ENCODE results near the gene LAMB4.
A peak's percentile ranks its signal among the peaks of the same experiment; 100 is the strongest.

Gene LAMB4, protein sequence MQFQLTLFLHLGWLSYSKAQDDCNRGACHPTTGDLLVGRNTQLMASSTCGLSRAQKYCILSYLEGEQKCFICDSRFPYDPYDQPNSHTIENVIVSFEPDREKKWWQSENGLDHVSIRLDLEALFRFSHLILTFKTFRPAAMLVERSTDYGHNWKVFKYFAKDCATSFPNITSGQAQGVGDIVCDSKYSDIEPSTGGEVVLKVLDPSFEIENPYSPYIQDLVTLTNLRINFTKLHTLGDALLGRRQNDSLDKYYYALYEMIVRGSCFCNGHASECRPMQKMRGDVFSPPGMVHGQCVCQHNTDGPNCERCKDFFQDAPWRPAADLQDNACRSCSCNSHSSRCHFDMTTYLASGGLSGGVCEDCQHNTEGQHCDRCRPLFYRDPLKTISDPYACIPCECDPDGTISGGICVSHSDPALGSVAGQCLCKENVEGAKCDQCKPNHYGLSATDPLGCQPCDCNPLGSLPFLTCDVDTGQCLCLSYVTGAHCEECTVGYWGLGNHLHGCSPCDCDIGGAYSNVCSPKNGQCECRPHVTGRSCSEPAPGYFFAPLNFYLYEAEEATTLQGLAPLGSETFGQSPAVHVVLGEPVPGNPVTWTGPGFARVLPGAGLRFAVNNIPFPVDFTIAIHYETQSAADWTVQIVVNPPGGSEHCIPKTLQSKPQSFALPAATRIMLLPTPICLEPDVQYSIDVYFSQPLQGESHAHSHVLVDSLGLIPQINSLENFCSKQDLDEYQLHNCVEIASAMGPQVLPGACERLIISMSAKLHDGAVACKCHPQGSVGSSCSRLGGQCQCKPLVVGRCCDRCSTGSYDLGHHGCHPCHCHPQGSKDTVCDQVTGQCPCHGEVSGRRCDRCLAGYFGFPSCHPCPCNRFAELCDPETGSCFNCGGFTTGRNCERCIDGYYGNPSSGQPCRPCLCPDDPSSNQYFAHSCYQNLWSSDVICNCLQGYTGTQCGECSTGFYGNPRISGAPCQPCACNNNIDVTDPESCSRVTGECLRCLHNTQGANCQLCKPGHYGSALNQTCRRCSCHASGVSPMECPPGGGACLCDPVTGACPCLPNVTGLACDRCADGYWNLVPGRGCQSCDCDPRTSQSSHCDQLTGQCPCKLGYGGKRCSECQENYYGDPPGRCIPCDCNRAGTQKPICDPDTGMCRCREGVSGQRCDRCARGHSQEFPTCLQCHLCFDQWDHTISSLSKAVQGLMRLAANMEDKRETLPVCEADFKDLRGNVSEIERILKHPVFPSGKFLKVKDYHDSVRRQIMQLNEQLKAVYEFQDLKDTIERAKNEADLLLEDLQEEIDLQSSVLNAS (N-terminal part only)

DNA sequence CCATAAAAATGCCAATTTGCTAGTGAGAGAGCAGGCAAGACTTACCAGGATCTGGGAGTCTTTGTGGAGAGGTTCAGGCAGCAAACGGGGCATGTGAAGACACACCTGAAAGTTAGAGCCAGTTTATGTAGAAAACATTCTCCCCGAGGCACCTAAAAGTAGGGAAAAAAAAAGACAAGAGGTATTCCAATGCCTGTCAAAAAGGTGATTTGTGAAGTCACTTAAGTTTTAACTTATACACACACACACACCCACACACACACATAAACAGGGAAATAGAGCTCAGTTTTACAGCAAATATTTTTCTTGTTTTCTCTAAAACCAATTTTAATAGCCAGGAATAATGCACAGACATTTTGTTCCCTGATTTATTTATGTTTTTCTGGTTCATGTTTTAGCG, at the start of gene LAMB4:
Gene LAMB4 (minus strand): TSS at position 101 of the 400 bp plus-strand sequence. CDS start 7,197 bp downstream, outside the sequence.
- no peak for DNase-seq

- no peak for DNase-seq
These were observed 48.2 kb upstream of the LAMB4 start for GRCh38 chr7:108178398-108178797.

DNA sequence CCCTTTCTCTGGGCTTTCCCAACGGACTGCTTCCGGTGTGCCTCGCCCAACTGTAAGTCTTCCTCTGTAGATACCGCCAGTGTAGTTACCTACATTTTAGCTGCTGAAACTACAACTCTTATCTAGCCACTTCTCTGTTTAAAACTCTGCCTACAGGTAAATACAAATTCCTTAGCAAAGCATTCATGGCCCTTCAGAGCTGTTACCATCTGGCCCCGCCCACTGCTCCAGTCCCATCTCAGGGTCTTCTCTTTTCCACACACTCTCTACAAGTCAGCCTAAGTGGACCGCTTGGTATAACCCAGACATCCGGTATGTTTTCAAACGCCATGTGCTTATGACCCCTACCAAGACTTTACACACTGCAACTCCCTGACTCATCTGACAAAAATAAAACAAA, 41.0 kb upstream of the LAMB4 start:
- DNase-seq, result no peak

DNA sequence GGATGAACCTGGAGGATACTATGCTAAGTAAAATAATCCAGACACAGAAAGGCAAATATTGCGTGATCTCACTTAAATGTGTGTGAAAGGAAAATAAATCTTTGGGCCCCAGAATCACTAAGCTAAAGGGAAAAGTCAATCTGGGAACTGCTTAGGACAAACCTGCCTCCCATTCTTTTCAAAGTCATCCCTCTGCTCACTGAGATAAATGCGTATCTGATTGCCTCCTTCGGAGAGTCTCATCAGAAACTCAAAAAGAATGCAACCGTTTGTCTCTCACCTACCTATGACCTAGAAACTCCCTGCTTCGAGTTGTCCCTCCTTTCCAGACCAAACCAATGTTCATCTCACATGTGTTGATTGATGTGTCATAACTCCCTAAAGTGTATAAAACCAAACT, 40.1 kb upstream of the LAMB4 start:
- no peak for DNase-seq

DNA sequence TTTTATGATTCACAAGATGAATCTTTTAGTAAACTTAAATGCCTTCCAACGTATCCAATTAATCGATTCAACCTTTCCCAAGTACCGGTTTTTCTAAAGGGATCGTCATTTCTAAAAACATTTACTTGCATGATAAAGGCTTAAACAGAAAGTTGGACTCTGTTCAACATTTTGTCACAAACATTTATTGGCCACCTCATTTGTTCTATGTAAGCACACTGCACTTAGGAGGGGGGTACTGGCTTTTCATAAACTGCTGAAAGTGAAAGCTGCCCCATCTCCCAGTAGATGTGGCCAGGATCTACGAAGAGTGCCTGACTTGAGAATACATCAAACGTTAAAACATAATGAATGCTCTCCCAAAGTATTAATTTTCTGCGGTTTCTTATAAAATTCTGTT, 37.3 kb upstream of the LAMB4 start:
- no peak for DNase-seq

DNA sequence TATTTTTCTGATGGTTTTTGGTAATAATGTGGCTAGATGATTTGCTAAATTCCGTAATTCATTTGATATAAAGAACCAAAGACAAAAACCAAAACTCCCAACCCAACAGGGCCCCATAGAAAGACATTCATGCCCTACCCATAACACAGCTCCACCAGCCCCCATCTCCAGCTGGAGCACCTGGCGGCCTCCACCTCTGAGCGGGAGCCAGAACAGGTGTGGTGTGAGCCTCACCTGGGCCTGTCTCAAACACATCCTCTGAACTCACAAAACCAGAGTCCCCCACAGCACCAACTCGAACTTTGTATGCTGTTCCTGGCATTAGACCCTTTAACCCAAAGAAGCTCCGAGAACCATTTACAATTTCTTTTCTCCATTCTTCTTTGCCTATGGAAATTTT, 36.5 kb upstream of the LAMB4 start:
- no peak for DNase-seq

DNA sequence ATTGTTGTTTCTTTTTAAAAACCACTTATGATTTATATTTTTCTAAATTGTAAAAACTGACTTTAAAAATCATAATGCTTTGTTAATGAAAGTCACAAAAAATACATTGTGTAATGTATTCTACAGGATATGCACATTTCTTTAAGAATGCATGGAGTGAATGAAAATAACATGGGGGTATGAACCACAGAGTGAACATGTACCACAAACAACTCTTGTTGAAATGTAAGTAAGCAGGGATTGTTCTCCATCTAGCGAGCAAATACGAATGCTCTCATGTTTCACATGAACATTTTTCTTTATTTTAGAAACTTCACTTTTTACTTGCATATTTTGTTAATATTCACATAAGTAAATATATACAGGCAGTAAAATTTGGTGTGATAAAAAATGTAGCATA, 35.6 kb upstream of the LAMB4 start:
- DNase-seq, result no peak

DNA sequence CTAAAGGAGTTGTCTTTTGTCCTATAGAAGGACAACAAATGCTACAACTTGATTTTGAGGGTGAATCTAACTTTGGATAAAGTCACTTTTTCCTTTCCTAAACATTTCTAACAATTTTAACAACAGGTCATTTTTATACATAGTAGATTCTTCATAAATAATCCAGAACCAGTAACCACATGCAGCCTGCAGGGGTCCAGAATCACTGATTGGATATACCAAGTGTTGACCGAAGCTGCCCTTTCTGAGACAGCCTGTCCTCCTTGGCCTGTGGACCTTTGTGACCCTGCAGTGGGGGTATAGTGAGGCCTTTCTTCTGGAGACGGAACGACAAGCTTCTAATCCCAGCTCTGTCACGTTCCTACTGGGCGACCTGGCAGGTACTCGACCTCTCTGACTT, 34.8 kb upstream of the LAMB4 start:
- no peak for DNase-seq

DNA sequence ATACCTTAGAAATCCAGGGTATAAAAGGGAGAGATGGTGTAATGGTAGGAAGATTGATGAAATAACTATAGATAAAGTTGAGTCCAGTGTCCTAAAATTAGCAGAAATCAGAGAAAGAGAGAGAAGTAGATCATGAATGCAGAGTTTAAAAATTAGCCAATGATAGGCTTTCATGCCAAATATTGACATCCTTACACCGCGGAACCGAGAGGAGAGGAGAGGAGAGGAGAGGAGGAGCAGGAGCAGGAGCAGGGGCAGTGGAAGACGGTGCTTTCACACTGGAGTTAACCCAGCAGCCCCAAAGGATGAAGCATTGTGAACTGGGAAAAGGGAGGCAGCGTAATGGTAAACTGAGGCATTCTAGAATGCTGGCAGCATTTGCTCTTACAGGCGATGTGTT, 34.2 kb upstream of the LAMB4 start:
- DNase-seq, result no peak

- DNase-seq, result no peak
These were observed 28.6 kb upstream of the LAMB4 start for GRCh38 chr7:108158776-108159175.

DNA sequence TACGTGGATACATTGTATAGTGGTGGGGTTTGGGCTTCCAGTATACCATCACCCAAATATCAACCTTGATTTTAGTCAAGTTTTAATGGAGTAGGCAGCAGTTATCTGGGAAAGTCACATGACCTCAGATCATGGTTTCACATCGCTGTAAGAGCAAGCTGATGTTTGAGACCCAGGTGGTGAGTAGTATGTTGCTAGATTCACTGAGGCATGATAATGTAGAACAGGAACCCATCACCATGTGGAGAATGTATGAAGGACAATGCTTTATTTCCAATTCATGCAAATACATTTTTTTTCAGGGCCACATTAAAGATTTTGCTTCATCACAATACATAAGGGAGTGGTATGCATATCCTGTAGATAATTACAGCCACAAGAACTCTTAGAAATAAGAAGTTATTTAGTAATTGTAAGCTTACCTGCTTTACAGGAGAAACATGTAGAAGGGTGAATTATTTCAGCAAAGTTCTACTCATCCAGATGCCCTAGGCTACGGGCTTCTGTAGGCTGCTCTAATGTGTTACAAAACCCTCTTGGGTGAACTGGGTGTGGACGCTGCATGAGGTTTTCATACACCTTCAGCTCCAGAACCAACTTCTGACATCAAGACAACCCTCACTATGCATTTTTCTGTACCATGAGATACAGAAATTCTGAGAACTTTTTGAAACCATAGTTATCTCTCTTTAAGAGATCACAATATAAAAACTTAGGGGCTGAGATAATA, 27.6 kb upstream of the LAMB4 start:
- DNase-seq, result no peak

DNA sequence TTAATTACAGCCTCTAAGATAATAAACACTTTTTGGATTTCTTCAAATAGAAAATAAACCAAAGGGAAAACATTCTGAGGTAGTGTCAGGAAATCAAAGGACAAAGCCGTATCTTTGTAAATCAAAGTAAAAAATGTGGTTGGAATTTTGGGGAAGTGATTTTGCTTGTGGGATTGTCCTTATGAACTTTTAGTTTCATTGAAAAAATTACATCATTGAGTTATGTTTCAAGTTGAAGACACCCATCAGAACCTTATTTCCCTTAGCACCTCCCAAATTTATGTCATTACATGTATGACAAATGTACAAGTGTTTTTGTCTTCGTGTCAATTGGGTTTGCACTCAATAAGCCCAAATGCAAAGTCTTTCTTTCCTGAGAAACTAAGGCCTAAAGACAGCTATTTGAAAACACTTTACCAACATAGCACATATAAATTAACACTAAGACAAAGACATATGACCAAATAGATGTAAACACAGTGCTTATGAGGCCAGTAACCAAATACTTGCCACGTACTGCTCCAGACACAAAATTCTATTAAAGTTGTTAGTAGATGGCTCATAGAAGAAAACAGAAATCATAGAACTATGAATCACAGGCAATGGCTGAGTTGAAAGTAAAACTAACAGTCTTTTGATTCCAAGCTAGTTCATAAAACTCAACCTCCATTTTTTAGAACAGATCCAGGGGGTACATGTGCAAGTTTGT, 26.9 kb upstream of the LAMB4 start:
- DNase-seq, result peak; percentile 80

DNA sequence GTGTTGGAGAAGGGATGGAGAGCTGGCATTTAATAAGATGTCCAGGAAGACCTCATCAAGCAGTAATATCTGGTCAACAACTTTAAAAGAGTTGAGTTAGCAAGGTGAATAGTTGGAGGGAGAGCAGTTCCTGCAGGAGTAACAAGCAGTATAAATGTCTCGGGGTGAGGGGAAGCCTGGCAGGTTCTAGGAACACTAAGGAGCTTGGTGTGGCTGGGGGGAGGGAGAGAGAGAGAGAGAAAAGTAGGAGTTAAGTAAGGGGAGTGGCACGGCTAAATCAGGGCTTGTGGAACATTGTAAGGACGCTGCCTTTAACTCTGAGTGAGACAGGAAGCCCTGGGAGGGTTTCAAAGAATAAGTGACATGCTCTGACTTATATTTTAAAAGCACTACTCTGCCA, 22.0 kb upstream of the LAMB4 start:
- DNase-seq, result no peak

GRCh38 chr7:108149908-108150307, 19.7 kb upstream of the LAMB4 start:
- DNase-seq, result no peak

DNA sequence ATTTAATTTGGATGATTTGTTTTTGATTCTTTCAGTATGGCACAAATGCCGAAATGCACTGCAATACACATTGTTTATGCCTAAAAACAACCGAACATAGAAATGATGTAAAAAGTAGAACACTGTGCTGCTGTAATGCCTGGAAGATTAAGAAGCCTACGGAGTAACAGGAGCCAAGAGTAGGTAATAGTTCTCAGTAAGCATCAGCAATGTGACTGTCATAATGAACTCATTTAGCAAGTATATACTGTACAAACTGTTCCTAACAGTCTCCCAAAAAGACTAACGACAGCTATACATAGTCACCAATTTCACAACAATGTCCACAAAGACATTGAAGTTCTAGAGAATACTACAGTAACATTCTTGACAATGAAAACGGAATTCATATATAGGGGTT, 19.0 kb upstream of the LAMB4 start:
- DNase-seq, result no peak

DNA sequence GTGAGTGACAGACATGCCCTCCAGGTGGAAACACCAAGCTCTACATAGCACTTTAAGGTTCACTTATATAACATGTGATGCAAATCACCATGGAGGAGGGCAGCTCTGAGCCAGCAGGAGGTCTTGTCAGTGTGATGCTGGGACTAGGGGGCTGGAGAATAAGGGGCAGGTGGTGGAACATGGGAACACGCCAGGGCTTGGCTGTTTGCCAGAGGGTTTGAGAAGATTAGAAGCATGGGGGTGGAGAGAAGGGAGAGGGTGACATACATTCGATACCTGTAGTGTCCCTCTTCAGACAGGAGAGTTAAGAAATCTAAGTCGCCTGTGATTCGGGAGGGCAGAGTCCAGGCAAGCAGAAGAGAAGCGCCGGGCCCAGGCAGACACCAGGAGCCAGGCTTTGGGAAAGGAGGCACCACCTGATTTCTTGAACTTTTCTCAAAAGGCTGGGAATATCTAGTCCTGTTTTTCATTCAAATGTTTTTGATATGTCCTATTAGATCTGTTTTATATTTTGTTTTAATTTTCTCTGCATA, 16.9 kb upstream of the LAMB4 start:
- DNase-seq, result no peak

DNA sequence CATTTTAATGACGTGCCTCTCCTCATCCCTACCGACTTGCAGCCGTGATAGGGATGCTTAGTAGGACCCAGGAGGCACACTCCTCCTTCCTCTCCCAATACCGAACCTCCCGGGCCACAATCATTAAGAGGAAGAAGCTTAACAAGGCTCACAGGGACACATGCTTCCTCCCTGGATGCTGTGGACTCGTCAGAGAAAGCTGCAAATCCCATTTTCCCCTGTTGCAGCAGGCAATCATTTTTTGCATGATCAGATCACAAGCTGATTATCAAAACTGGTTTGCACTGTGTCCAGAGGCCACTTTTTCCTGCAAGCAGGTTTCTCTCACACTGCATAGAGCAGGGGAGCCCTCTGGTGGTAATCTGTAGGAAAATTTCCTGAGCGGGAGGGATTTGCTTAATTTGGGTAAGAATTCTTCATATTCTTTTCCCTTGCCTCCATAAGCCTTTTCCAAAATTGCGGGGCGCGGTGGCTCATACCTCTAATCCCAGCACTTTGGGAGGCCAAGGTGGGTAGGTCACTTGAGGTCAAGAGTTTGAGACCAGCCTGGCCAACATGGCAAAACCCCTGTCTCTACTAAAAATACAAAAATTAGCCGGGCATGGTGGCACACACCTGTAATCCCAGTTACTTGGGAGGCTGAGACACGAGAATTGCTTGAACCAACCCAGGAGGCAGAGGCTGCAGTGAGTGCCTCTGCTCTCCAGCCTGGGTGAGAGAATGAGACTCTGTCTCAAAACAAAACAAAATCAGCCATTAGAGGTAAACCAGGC, 16.1 kb upstream of the LAMB4 start:
- DNase-seq, result peak; percentile 58

DNA sequence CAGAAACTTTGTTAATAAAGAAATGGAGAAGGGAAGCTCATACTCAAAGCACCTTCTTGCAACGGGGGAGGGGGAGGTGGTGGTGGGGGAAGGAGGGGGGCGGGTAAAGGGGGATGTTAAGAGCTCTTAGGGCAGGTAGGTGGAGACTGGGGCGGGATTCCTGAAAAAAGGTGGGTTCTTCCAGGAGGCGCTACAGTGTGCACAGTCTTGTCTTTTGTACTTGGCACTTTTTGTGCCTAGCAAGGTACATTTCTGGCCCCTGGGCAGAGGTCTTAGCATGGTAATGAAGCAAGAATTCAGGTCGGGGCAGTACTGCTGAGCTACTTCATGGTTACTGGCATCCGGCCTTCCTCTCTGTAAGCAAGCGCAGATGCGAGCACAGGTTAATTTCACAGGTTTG, 15.2 kb upstream of the LAMB4 start:
- DNase-seq, result no peak

DNA sequence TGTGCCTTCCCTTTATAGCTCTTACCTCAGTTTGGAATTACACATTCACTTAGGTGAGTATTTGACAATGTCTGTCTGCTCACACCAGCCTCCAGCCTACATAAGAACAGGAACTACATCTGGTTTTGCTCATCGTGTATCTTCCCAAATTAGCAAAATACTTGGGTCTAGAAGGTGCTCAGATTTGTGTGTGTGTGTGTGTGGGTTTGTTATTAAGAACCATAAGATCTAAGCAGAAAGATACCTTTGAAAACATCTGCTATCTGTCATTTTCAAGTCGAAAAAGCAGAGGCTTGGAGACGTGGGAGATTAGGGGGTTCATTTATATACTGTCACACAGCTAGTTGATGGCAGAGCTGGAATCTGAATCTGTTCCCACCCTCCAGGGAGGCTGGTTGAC, 14.8 kb upstream of the LAMB4 start:
- no peak for DNase-seq

DNA sequence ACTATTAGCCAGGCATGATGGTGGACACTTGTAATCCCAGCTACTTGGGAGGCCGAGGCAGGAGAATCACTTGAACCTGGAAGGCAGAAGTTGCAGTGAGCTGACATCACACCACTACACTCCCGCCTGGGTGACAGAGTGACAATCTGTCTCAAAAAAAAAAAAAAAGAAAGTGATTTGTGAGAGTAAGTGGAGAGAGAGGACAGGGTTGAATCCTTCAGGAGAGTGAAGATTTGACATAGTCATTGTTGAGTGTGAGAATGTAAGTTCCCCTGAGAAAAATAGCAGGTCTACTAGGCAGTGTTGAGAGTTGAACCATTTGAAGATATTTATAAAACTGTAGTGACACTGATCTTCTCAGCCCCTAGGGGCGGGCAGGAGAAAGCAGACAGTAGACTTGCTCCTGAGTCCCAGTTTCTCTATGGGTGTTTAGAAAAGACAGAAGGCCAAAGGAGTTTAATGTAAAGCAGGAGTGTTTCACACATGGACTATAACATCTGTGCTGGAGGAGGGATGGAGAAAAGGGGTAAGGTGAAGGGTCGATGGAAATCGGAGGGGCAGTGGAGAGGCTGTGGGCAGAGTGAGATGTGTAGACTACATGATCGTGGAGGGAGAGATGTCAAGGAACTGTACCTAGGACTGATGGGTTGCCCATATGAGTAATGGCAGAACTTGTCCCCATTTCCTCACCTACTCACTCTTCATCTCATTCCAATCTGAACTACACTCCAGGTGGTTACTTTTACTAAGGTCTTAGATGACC, 13.7 kb upstream of the LAMB4 start:
- no peak for DNase-seq

All from inflammatory macrophage treated with lipopolysaccharide for 4 hours (primary cell).